M059J (cell line): Measurements from ENCODE around the gene OCA2. TPM values are rescaled to one million over a fixed set of nuclear protein-coding genes. Genes with fewer than 3 reads are reported as not detected.
"Not testable (repeated sequence)": the region's sequence is repeated elsewhere in the genome, so short reads cannot be mapped to it uniquely, and the experiment has no call there.

Experiments
- DNase-seq: peaks from one replicate; pipeline ENCODE4 v3.0.0-alpha.2; 2012; ENCODE audit warnings: low read depth
- total RNA-seq: library from RNA; depleted of rRNA; stranded (reverse); fragments of >200 nt; shearing (Covaris generic); gene quantifications from 2 replicates; pipeline ENCODE4 v1.2.3, GENCODE V29; 2014; rRNA removed

Gene OCA2
- total RNA-seq, 1 experiment from 2014 or later, result not detected

- no peak for DNase-seq
Observed at GRCh38 chr15:27731776-27732175, 367.3 kb downstream of the OCA2 start.

GRCh38 chr15:27730868-27731267 lies 368.2 kb downstream of the OCA2 start:
- DNase-seq, result no peak

- no peak for DNase-seq
Observed at GRCh38 chr15:27725731-27726130, 373.4 kb downstream of the OCA2 start.

DNA sequence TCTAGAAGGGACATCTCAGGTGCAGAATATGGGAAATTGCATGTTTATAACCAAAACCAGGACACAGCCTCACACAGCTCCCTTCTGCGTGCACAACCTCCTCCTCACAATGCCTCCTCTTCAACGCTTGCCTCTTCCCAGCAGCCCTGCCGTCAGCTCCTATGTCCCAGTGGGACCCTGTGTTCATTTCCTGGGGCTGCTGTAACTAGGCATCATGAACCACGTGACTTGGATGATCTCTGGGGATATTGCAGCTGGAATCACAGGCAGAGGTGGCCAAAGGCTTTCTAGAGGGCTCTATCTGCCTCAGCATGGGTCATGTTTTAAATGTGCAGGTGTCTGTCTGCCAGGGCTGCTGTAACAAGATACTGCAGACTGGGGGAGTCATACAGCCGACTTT lies 375.3 kb downstream of the OCA2 start:
- DNase-seq, result no peak

DNA sequence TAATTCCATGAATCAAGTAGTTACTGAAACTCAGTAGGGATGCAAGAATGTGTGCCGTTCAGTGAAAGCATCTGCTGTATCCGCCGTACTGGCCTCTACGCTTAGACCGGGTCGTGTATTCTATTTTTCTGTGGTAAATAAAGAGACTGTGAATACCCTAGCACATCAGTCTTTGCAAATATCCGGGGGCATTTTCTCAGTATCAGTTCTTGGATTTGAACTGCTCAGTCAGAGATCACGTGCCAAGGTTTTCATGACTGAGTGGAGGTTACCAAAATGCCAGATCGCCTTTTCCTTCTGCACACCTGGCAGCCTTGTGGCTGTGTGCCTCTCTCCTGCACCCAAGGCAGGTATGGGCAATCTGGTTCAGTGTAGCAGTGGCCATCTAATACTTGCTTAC lies 377.0 kb downstream of the OCA2 start:
- DNase-seq, result no peak

GRCh38 chr15:27714675-27715074 lies 384.4 kb downstream of the OCA2 start:
- no peak for DNase-seq

DNA sequence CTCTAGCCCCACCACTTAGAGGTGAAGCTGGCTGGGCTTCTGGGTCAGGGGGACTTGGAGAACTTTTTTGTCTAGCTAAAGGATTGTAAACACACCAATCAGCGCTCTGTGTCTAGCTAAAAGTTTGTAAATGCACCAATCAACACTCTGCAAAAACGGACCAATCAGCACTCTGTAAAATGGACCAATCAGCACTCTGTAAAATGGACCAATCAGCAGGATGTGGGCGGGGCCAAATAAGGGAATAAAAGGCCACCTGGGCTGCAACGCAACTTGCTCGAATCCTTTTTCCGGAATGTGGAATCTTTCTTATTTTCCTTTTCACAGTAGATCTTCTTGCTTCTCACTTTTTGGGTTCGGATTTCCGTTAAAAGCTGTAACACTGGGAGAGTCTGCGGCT lies 385.3 kb downstream of the OCA2 start:
- not testable (repeated sequence) for DNase-seq

DNA sequence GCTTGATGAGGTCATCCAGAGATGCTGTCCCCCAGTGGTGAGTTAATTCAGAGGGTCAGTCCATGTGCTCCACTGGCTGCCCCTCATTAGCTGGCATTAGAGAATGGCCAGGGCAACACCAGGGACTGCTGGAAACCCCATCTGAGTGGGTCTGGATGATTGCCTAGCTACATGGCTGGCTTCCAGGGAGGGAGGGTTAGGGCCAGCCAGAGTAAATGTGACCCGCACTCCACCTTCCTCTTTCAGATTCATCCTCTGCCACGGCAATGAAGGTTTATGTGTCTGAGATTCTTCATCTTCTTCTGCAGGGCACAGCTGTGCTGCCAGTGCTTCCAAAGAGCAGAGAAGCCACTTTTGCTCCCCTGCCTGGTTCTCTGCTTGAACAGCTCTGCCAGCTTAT lies 391.9 kb downstream of the OCA2 start:
- no peak for DNase-seq

GRCh38 chr15:27706300-27706699 lies 392.8 kb downstream of the OCA2 start:
- DNase-seq, result no peak

GRCh38 chr15:27705056-27705455 lies 394.1 kb downstream of the OCA2 start:
- DNase-seq, result no peak

Other genes starting within 250 kb of the OCA2 start
- 9.9 and 21.0 TPM in 2 replicates for gene HERC2, start 222.9 kb upstream of the OCA2 start, total RNA-seq